Measurements from ENCODE around the gene RBMS3. TPM values are rescaled to one million over a fixed set of nuclear protein-coding genes. Genes with fewer than 3 reads are reported as not detected.

Gene RBMS3
- total and polyA plus RNA-seq, 2 experiments from 2014 or later = 3.2 to 7.4 TPM

DNA sequence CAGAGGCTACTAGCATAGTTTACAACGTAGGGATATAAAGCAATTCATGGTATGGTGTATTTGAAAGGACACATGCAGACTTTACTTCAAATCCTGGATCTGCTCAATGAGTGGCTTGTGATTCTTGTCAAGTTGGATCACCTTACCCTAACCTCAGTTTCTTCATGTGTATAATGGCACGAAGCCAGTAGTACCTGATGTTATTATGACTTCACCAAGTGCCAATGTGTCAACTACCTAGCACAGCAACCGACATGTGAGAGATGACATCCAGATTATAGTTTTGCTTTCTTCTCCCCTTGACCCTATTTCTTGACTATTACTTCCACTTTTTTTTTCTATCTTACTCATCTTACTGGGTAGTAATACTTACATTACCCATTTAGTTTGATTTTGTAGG is 304.5 kb downstream of the RBMS3 start:
- ATAC-seq (no peak), DNase-seq (ENCODE audit: low spot score) (no peak)
- Histone ChIP-seq H3K4me2 (no peak overlapping the region), H3K4me3 (no peak overlapping the region), H3K27me3 (ENCODE audit: insufficient read depth) (no peaks in the 10 kb centered on the region), H3K36me3 (ENCODE audit: insufficient read depth) (no peaks in the 10 kb centered on the region), H2AFZ (no peak overlapping the region), H3K79me2 (replicated peaks; ENCODE audit: insufficient read depth) (no peaks in the 10 kb centered on the region), H3F3A (replicated peaks; ENCODE audit: low read depth) (no peaks in the 10 kb centered on the region), H4K20me1 (replicated peaks; ENCODE audit: insufficient read depth) (no peaks in the 10 kb centered on the region), H3K9me2 (ENCODE audit: insufficient read depth) (no peaks in the 10 kb centered on the region), H3K27ac (ENCODE audit: low read depth) (no peak overlapping the region), H3K4me1 (ENCODE audit: insufficient read depth) (no peaks in the 10 kb centered on the region)
- Mint-ChIP-seq H3K36me3 (ENCODE audit: low read depth) (no peaks in the 10 kb centered on the region), H3K27me3 (ENCODE audit: insufficient read depth, low read depth, poor library complexity) (no peaks in the 10 kb centered on the region), H3K4me1 (no peaks in the 10 kb centered on the region), H3K4me3 (no peak overlapping the region), H3K27ac (no peak overlapping the region), H3K9me3 (no peaks in the 10 kb centered on the region)
- TF ChIP-seq EZH2 (IDR thresholded peaks at IDR 0.05; ENCODE audit: low read depth, unreplicated experiment) = no peak
- no peak for TF ChIP-seq CREB1 (CRISPR knock-in tag; IDR thresholded peaks at IDR 0.05; ENCODE audit: low read depth)
- TF ChIP-seq STAT1 (IDR thresholded peaks at IDR 0.05; ENCODE audit: unreplicated experiment) = no peak
- no peak for TF ChIP-seq POLR2AphosphoS5 (IDR thresholded peaks at IDR 0.05; ENCODE audit: low read depth)
- no peak for TF ChIP-seq EZH2phosphoT487 (IDR thresholded peaks at IDR 0.05; ENCODE audit: unreplicated experiment)
- no peak for TF ChIP-seq ZNF331 (CRISPR knock-in tag; IDR thresholded peaks at IDR 0.05; ENCODE audit: low read depth)
- no peak for TF ChIP-seq ZNF462 (CRISPR knock-in tag; IDR thresholded peaks at IDR 0.05)
- TF ChIP-seq ZNF114 (CRISPR knock-in tag; IDR thresholded peaks at IDR 0.05) = no peak
- TF ChIP-seq NANOG (IDR thresholded peaks at IDR 0.05; ENCODE audit: borderline replicate concordance) = no peak
- TF ChIP-seq, protein P1, sequence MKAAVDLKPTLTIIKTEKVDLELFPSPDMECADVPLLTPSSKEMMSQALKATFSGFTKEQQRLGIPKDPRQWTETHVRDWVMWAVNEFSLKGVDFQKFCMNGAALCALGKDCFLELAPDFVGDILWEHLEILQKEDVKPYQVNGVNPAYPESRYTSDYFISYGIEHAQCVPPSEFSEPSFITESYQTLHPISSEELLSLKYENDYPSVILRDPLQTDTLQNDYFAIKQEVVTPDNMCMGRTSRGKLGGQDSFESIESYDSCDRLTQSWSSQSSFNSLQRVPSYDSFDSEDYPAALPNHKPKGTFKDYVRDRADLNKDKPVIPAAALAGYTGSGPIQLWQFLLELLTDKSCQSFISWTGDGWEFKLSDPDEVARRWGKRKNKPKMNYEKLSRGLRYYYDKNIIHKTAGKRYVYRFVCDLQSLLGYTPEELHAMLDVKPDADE (IDR thresholded peaks at IDR 0.05) = no peak
